Endodermal cell (in vitro differentiated cells): ENCODE results near the gene CLEC2L. TPM values are rescaled to one million over a fixed set of nuclear protein-coding genes. Genes with fewer than 3 reads are reported as not detected.

Experiments
- DNase-seq: peaks from one replicate; pipeline ENCODE4 v3.0.0-alpha.2; 2017
- H3K27ac ChIP-seq: 2 replicates; pipeline ENCODE4 v1.5.1; 2013; ENCODE audit warnings: mild to moderate bottlenecking, low read depth, low read length, moderate library complexity
- H3K27me3 ChIP-seq: 2 replicates; pipeline ENCODE4 v1.6.1; 2013; ENCODE audit warnings: mild to moderate bottlenecking, low read length, moderate library complexity; ENCODE audit not compliant: insufficient read depth, control insufficient read depth, poor library complexity, severe bottlenecking
- H3K36me3 ChIP-seq: 2 replicates; pipeline ENCODE4 v1.7.0; 2013; ENCODE audit warnings: mild to moderate bottlenecking, low read length, moderate library complexity; ENCODE audit not compliant: control insufficient read depth, insufficient read depth
- H3K4me1 ChIP-seq: one replicate; pipeline ENCODE4 v1.7.0; 2013; ENCODE audit warnings: low read length; ENCODE audit not compliant: control insufficient read depth, insufficient read depth
- H3K4me3 ChIP-seq: 2 replicates; pipeline ENCODE4 v1.5.1; 2013; ENCODE audit warnings: mild to moderate bottlenecking, low read length, moderate library complexity
- H3K9ac ChIP-seq: 2 replicates; pipeline ENCODE4 v1.6.1; 2013; ENCODE audit warnings: mild to moderate bottlenecking, low read length, moderate library complexity; ENCODE audit not compliant: poor library complexity, severe bottlenecking; ENCODE audit errors: extremely low read depth
- H3K9me3 ChIP-seq: 2 replicates; pipeline ENCODE4 v1.6.1; 2013; ENCODE audit warnings: mild to moderate bottlenecking, low read length, moderate library complexity; ENCODE audit not compliant: control insufficient read depth
- H3K27ac Mint-ChIP-seq: 2 replicates; pipeline ENCODE4 v1.8.0; 2020; ENCODE audit warnings: mixed read lengths
- H3K27me3 Mint-ChIP-seq: 2 replicates; pipeline ENCODE4 v1.8.0; 2021; ENCODE audit warnings: mild to moderate bottlenecking, mixed read lengths; ENCODE audit not compliant: insufficient read depth
- H3K36me3 Mint-ChIP-seq: 2 replicates; pipeline ENCODE4 v1.8.0; 2020; ENCODE audit warnings: low read depth, mixed read lengths
- H3K4me1 Mint-ChIP-seq: 2 replicates; pipeline ENCODE4 v1.8.0; 2020; ENCODE audit warnings: mixed read lengths
- H3K4me3 Mint-ChIP-seq: 2 replicates; pipeline ENCODE4 v1.8.0; 2020; ENCODE audit warnings: mild to moderate bottlenecking, moderate library complexity, mixed read lengths
- H3K9me3 Mint-ChIP-seq: 2 replicates; pipeline ENCODE4 v1.8.0; 2020; ENCODE audit warnings: mild to moderate bottlenecking, mixed read lengths
- WGBS, 2 experiments: methylation state at CpG; one replicate each; pipeline versions ENCODE4 v1.1.5 to v1.1.7; 2013; ENCODE audit warnings: missing lambda C conversion rate in 2 of 2, mixed read lengths in 1 of 2; ENCODE audit not compliant: insufficient coverage in 1 of 2, insufficient read length in 1 of 2; 5-methylcytosine and 5-hydroxymethylcytosine counted together
- total RNA-seq, 2 donors: library from RNA; stranded (reverse); fragmentation: NEBNext Ultra II Directional in 1 of 2; extraction: Animal tissue kit (Norgen Biotek cat#: 25700) in 1 of 2; gene quantifications; 2 replicates in 1 of 2; 3 replicates in 1 of 2; pipeline ENCODE4 v1.2.1, GENCODE V29; 2021
- TF ChIP-seq, protein P1 (sequence below): fragments of 200-600 bp; sonication (generic); conservative IDR thresholded peaks from 2 replicates; pipeline ENCODE4 v1.5.0; 2021; ENCODE audit warnings: antibody characterized with exemption, mild to moderate bottlenecking

Gene CLEC2L
- total RNA-seq, 2 donors from 2014 or later, result 1.2 to 1.5 TPM

DNA sequence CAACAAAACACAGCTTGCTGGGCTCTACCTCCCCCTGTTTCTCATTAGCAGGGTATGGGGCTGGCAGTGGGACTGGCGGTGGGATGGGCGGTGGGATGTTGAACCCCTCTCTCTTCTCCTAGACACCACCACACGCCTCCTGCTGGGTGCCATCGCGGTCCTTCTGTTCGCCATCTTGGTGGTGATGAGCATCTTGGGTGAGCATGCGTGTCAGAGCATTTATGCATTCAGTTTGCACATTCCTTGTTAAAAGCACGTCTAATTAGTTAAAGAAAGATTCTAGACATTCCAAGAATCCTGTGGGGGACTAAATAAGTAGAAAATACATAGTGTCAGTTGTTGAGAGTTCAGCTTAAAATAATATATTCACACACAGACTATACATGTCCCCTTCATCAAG lies 12.7 kb downstream of the CLEC2L start:
- H3K4me1 Mint-ChIP-seq, result peaks cover 8% of the 10 kb centered on the region
- Histone ChIP-seq H3K9me3 (no peaks in the 10 kb centered on the region), H3K27me3 (no peaks in the 10 kb centered on the region), H3K27ac (no peak overlapping the region), H3K4me1 (no peaks in the 10 kb centered on the region), H3K9ac (no peak overlapping the region), H3K4me3 (no peak overlapping the region), H3K36me3 (no peaks in the 10 kb centered on the region)
- 97 to 100% methylated on average over 3 to 8 of the region's 8 CpGs for WGBS, 2 experiments
- H3K36me3 Mint-ChIP-seq, result no peaks in the 10 kb centered on the region
- TF ChIP-seq, protein P1, sequence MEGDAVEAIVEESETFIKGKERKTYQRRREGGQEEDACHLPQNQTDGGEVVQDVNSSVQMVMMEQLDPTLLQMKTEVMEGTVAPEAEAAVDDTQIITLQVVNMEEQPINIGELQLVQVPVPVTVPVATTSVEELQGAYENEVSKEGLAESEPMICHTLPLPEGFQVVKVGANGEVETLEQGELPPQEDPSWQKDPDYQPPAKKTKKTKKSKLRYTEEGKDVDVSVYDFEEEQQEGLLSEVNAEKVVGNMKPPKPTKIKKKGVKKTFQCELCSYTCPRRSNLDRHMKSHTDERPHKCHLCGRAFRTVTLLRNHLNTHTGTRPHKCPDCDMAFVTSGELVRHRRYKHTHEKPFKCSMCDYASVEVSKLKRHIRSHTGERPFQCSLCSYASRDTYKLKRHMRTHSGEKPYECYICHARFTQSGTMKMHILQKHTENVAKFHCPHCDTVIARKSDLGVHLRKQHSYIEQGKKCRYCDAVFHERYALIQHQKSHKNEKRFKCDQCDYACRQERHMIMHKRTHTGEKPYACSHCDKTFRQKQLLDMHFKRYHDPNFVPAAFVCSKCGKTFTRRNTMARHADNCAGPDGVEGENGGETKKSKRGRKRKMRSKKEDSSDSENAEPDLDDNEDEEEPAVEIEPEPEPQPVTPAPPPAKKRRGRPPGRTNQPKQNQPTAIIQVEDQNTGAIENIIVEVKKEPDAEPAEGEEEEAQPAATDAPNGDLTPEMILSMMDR, result no peak
- no peaks in the 10 kb centered on the region for H3K9me3 Mint-ChIP-seq
- no peak for DNase-seq
- H3K4me3 Mint-ChIP-seq, result no peak overlapping the region
- peaks cover 5% of the 10 kb centered on the region for H3K27me3 Mint-ChIP-seq
- H3K27ac Mint-ChIP-seq, result no peak overlapping the region

DNA sequence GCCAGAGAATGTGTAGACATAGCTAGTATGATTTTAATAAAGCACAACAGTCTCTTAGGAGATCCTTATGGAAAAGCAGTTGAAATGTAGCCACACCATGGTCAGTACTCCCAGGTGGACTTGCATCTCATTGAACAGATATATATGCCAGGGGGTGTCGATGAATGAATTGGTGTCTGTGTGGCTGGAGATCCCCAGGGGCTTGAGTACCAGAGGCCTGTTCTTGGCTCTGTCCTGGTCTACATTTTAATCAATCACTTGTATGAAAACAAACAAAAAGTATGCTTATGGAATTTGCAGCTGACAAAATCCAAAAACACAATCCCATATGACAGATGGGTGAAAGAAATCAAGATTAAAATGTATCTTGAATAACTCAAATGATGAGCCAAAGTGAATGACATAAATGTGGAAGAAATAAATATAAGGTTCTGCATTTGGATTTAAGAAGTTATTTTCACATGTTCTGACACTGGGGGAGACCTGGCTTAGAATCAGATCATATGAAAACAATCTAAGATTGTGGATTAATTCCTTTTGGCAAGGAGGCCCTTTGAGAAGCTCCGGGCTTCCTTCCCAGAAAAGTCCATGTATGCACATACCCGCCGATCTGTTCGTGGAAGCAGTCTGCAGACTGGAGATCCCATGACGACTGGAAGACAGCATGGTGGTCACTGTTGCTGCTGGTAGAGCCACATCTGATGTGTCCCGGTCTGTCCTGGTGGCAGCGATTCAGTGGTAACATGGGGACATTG lies 15.6 kb downstream of the CLEC2L start:
- Histone ChIP-seq H3K27ac (no peak overlapping the region), H3K9me3 (no peaks in the 10 kb centered on the region), H3K4me3 (no peak overlapping the region), H3K4me1 (no peaks in the 10 kb centered on the region), H3K36me3 (no peaks in the 10 kb centered on the region), H3K9ac (no peak overlapping the region), H3K27me3 (no peaks in the 10 kb centered on the region)
- DNase-seq, result no peak
- H3K4me3 Mint-ChIP-seq, result no peak overlapping the region
- H3K4me1 Mint-ChIP-seq, result peaks cover 8% of the 10 kb centered on the region
- no peaks in the 10 kb centered on the region for H3K9me3 Mint-ChIP-seq
- no peak overlapping the region for H3K27ac Mint-ChIP-seq
- peaks cover 12% of the 10 kb centered on the region for H3K27me3 Mint-ChIP-seq
- TF ChIP-seq, protein P1, result no peak
- 93 to 95% methylated on average over 7 to 8 of the region's 8 CpGs for WGBS, 2 experiments
- H3K36me3 Mint-ChIP-seq, result no peaks in the 10 kb centered on the region

DNA sequence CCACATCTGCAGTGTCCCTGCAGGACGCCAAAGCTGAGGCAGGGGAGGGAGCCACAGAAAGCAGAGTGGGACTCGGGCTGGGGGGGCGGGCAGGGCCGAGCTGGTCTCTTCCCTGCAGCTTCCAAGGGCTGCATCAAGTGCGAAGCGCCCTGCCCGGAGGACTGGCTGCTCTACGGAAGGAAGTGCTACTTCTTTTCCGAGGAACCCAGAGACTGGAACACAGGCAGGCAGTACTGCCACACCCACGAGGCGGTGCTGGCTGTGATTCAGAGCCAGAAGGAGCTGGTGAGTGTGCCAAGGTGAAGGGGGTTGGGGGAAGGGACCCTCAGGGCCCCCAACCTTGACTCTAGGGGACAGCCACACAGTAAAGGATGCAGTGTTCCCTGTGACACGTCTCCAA lies 16.7 kb downstream of the CLEC2L start:
- H3K4me1 Mint-ChIP-seq, result peaks cover 13% of the 10 kb centered on the region
- TF ChIP-seq, protein P1, result no peak
- Histone ChIP-seq H3K9me3 (no peaks in the 10 kb centered on the region), H3K4me3 (no peak overlapping the region), H3K4me1 (peaks cover 2% of the 10 kb centered on the region), H3K27me3 (no peaks in the 10 kb centered on the region), H3K27ac (no peak overlapping the region), H3K36me3 (no peaks in the 10 kb centered on the region), H3K9ac (no peak overlapping the region)
- H3K27me3 Mint-ChIP-seq, result peaks cover 12% of the 10 kb centered on the region
- no peak for DNase-seq
- H3K4me3 Mint-ChIP-seq, result no peak overlapping the region
- H3K27ac Mint-ChIP-seq, result no peak overlapping the region
- H3K9me3 Mint-ChIP-seq, result no peaks in the 10 kb centered on the region
- no peaks in the 10 kb centered on the region for H3K36me3 Mint-ChIP-seq
- 82 to 91% methylated on average over 7 to 12 of the region's 12 CpGs for WGBS, 2 experiments
